Central memory CD8-positive, alpha-beta T cell (primary cell): Measurements from ENCODE around the gene SDHAF3.
A peak's percentile ranks its signal among the peaks of the same experiment; 100 is the strongest.
"Not testable (repeated sequence)": the region's sequence is repeated elsewhere in the genome, so short reads cannot be mapped to it uniquely, and the experiment has no call there.

Experiments used
- ATAC-seq: fragments of 150-1000 bp; cut with Tn5 transposase; replicated peaks from 2 replicates; pipeline ENCODE4 v1.10.0; 2022; ENCODE audit warnings: mild to moderate bottlenecking, moderate FRiP score, moderate number of reproducible peaks; ENCODE audit not compliant: poor library complexity, severe bottlenecking; ENCODE audit errors: extremely low read depth
- DNase-seq, 2 donors: peaks; one replicate each; pipeline ENCODE4 v3.0.0; 2021; ENCODE audit warnings: low spot score in 2 of 2
- H3K27ac Mint-ChIP-seq: one replicate; pipeline ENCODE4 v1.8.0; 2022; ENCODE audit warnings: low read depth, mild to moderate bottlenecking, moderate library complexity, mixed read lengths
- H3K27me3 Mint-ChIP-seq: one replicate; pipeline ENCODE4 v1.8.0; 2022; ENCODE audit warnings: mixed read lengths
- H3K36me3 Mint-ChIP-seq: one replicate; pipeline ENCODE4 v1.8.0; 2022; ENCODE audit warnings: mild to moderate bottlenecking, moderate library complexity, mixed read lengths; ENCODE audit not compliant: insufficient read depth
- H3K4me1 Mint-ChIP-seq: one replicate; pipeline ENCODE4 v1.8.0; 2022; ENCODE audit warnings: mixed read lengths
- H3K4me3 Mint-ChIP-seq: one replicate; pipeline ENCODE4 v1.8.0; 2022; ENCODE audit warnings: mild to moderate bottlenecking, moderate library complexity, mixed read lengths
- H3K9me3 Mint-ChIP-seq: one replicate; pipeline ENCODE4 v1.8.0; 2022; ENCODE audit warnings: mixed read lengths

The SDHAF3 gene

GRCh38 chr7:97133159-97133558 lies 15.7 kb downstream of the SDHAF3 start:
- no peak overlapping the region for H3K27ac Mint-ChIP-seq
- ATAC-seq (no peak), DNase-seq (no peak)
- no peaks in the 10 kb centered on the region for H3K36me3 Mint-ChIP-seq
- no peaks in the 10 kb centered on the region for H3K9me3 Mint-ChIP-seq
- no peak overlapping the region for H3K4me3 Mint-ChIP-seq
- H3K27me3 Mint-ChIP-seq, result no peaks in the 10 kb centered on the region
- H3K4me1 Mint-ChIP-seq, result peaks cover 14% of the 10 kb centered on the region

- ATAC-seq, result no peak
Observed at GRCh38 chr7:97138830-97139229, 21.3 kb downstream of the SDHAF3 start.

GRCh38 chr7:97145068-97145467 lies 27.6 kb downstream of the SDHAF3 start:
- H3K4me1 Mint-ChIP-seq, result no peaks in the 10 kb centered on the region
- H3K36me3 Mint-ChIP-seq, result peaks cover 4% of the 10 kb centered on the region
- DNase-seq, result no peak
- H3K27ac Mint-ChIP-seq, result no peak overlapping the region
- ATAC-seq, result no peak
- no peaks in the 10 kb centered on the region for H3K27me3 Mint-ChIP-seq
- no peaks in the 10 kb centered on the region for H3K9me3 Mint-ChIP-seq
- no peak overlapping the region for H3K4me3 Mint-ChIP-seq

More at GRCh38 chr7:97138830-97139229, 21.3 kb downstream of the SDHAF3 start:
- Mint-ChIP-seq H3K4me1 (peaks cover 5% of the 10 kb centered on the region), H3K27me3 (no peaks in the 10 kb centered on the region), H3K36me3 (peaks cover 3% of the 10 kb centered on the region), H3K27ac (no peak overlapping the region), H3K4me3 (no peak overlapping the region), H3K9me3 (peaks cover 9% of the 10 kb centered on the region)
- no peak for DNase-seq

GRCh38 chr7:97149843-97150242 lies 32.3 kb downstream of the SDHAF3 start:
- H3K27me3 Mint-ChIP-seq, result no peaks in the 10 kb centered on the region
- H3K36me3 Mint-ChIP-seq, result peaks cover 11% of the 10 kb centered on the region
- ATAC-seq (no peak), DNase-seq (no peak)
- no peaks in the 10 kb centered on the region for H3K4me1 Mint-ChIP-seq
- H3K9me3 Mint-ChIP-seq, result no peaks in the 10 kb centered on the region
- no peak overlapping the region for H3K4me3 Mint-ChIP-seq
- H3K27ac Mint-ChIP-seq, result no peak overlapping the region

- ATAC-seq, result no peak
- no peak overlapping the region for H3K4me3 Mint-ChIP-seq
- no peak overlapping the region for H3K27ac Mint-ChIP-seq
- no peak for DNase-seq
- H3K27me3 Mint-ChIP-seq, result no peaks in the 10 kb centered on the region
- peaks cover 7% of the 10 kb centered on the region for H3K36me3 Mint-ChIP-seq
- no peaks in the 10 kb centered on the region for H3K4me1 Mint-ChIP-seq
- H3K9me3 Mint-ChIP-seq, result no peaks in the 10 kb centered on the region
Observed at GRCh38 chr7:97155897-97156418, 38.5 kb downstream of the SDHAF3 start.

- not testable (repeated sequence) for H3K9me3 Mint-ChIP-seq, H3K27ac Mint-ChIP-seq, H3K27me3 Mint-ChIP-seq, DNase-seq, H3K4me3 Mint-ChIP-seq, H3K36me3 Mint-ChIP-seq, ATAC-seq, H3K4me1 Mint-ChIP-seq
Observed at GRCh38 chr7:97159984-97160383, 42.5 kb downstream of the SDHAF3 start.

- not testable (repeated sequence) for H3K36me3 Mint-ChIP-seq, H3K4me3 Mint-ChIP-seq, H3K9me3 Mint-ChIP-seq, H3K27ac Mint-ChIP-seq, ATAC-seq, DNase-seq, H3K27me3 Mint-ChIP-seq
- peaks cover 17% of the 10 kb centered on the region for H3K4me1 Mint-ChIP-seq
Observed at GRCh38 chr7:97161609-97162008, 44.1 kb downstream of the SDHAF3 start.

- ATAC-seq (no peak), DNase-seq (no peak)
- Mint-ChIP-seq H3K4me1 (peaks cover 17% of the 10 kb centered on the region), H3K27ac (no peak overlapping the region), H3K9me3 (peaks cover 6% of the 10 kb centered on the region), H3K27me3 (no peaks in the 10 kb centered on the region), H3K4me3 (no peak overlapping the region), H3K36me3 (peaks cover 2% of the 10 kb centered on the region)
Observed at GRCh38 chr7:97166308-97166707, 48.8 kb downstream of the SDHAF3 start.

- H3K27ac Mint-ChIP-seq, result no peak overlapping the region
- H3K4me1 Mint-ChIP-seq, result peaks cover 14% of the 10 kb centered on the region
- peaks cover 2% of the 10 kb centered on the region for H3K36me3 Mint-ChIP-seq
- H3K4me3 Mint-ChIP-seq, result no peak overlapping the region
- ATAC-seq (no peak), DNase-seq (no peak)
- H3K9me3 Mint-ChIP-seq, result peaks cover 6% of the 10 kb centered on the region
- no peaks in the 10 kb centered on the region for H3K27me3 Mint-ChIP-seq
Observed at GRCh38 chr7:97167176-97167575, 49.7 kb downstream of the SDHAF3 start.

GRCh38 chr7:97167749-97168148 lies 50.3 kb downstream of the SDHAF3 start:
- no peak overlapping the region for H3K27ac Mint-ChIP-seq
- H3K4me1 Mint-ChIP-seq, result peaks cover 8% of the 10 kb centered on the region
- peaks cover 6% of the 10 kb centered on the region for H3K9me3 Mint-ChIP-seq
- ATAC-seq (no peak), DNase-seq (no peak)
- H3K4me3 Mint-ChIP-seq, result no peak overlapping the region
- no peaks in the 10 kb centered on the region for H3K27me3 Mint-ChIP-seq
- H3K36me3 Mint-ChIP-seq, result peaks cover 2% of the 10 kb centered on the region

GRCh38 chr7:97174303-97174702 lies 56.8 kb downstream of the SDHAF3 start:
- no peak overlapping the region for H3K27ac Mint-ChIP-seq
- H3K36me3 Mint-ChIP-seq, result no peaks in the 10 kb centered on the region
- no peaks in the 10 kb centered on the region for H3K9me3 Mint-ChIP-seq
- no peak overlapping the region for H3K4me3 Mint-ChIP-seq
- H3K4me1 Mint-ChIP-seq, result no peaks in the 10 kb centered on the region
- no peak for DNase-seq
- ATAC-seq, result no peak
- no peaks in the 10 kb centered on the region for H3K27me3 Mint-ChIP-seq

- ATAC-seq (no peak), DNase-seq (peak in 1 of 2 donors; percentile 16)
- no peak overlapping the region for H3K4me3 Mint-ChIP-seq
- peaks cover 5% of the 10 kb centered on the region for H3K36me3 Mint-ChIP-seq
- no peaks in the 10 kb centered on the region for H3K4me1 Mint-ChIP-seq
- H3K9me3 Mint-ChIP-seq, result no peaks in the 10 kb centered on the region
- no peak overlapping the region for H3K27ac Mint-ChIP-seq
- no peaks in the 10 kb centered on the region for H3K27me3 Mint-ChIP-seq
Observed at GRCh38 chr7:97179454-97180104, 62.1 kb downstream of the SDHAF3 start.

GRCh38 chr7:97187067-97187466 lies 69.6 kb downstream of the SDHAF3 start:
- DNase-seq (no peak), ATAC-seq (no peak)
- Mint-ChIP-seq H3K36me3 (peaks cover 5% of the 10 kb centered on the region), H3K4me3 (no peak overlapping the region), H3K27ac (no peak overlapping the region), H3K4me1 (no peaks in the 10 kb centered on the region), H3K9me3 (no peaks in the 10 kb centered on the region), H3K27me3 (peaks cover 26% of the 10 kb centered on the region)
